Nephron progenitor cell (in vitro differentiated cells): ENCODE measurements around the gene FTSJ3.
A peak's percentile ranks its signal among the peaks of the same experiment; 100 is the strongest.

Experiments used
- DNase-seq: peaks from one replicate; pipeline ENCODE4 v3.0.0; 2021
- H3K27ac Mint-ChIP-seq: 2 replicates; pipeline ENCODE4 v1.8.0; 2021; ENCODE audit warnings: mild to moderate bottlenecking, moderate library complexity, mixed read lengths
- H3K27me3 Mint-ChIP-seq: 2 replicates; pipeline ENCODE4 v1.8.0; 2021; ENCODE audit warnings: mild to moderate bottlenecking, low read depth, mixed read lengths; ENCODE audit not compliant: poor library complexity
- H3K36me3 Mint-ChIP-seq: 2 replicates; pipeline ENCODE4 v1.8.0; 2021; ENCODE audit warnings: low read depth, mixed read lengths
- H3K4me1 Mint-ChIP-seq: 2 replicates; pipeline ENCODE4 v1.8.0; 2021; ENCODE audit warnings: mixed read lengths
- H3K4me3 Mint-ChIP-seq: 2 replicates; pipeline ENCODE4 v1.8.0; 2021; ENCODE audit warnings: mild to moderate bottlenecking, moderate library complexity, mixed read lengths
- H3K9me3 Mint-ChIP-seq: 2 replicates; pipeline ENCODE4 v1.8.0; 2021; ENCODE audit warnings: mild to moderate bottlenecking, moderate library complexity, mixed read lengths
- TF ChIP-seq, protein P1 (sequence below): fragments of 200-600 bp; sonication (generic); IDR thresholded peaks from 2 replicates; pipeline ENCODE4 v1.5.0; 2021; ENCODE audit warnings: antibody characterized with exemption

The FTSJ3 gene

DNA sequence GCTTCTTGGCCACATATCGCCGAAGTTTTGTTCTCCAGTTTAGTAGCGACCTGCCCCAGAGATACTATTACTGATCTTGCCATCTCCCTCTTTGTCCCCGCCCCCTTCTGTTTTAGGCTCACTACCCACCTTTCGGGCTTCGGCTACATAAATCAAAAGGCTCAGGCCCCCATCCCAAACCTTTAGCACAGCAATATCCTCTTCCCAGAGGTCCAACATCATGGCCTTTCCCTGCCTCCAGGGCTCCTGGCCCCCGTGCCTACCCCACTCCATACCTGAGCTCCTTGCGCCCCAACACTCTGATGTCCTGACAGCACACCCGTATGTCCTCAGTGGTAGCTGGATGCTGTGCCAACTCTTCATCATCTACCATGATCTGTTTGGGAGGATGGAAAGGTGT is 3.1 kb downstream of the FTSJ3 start:
- peaks cover 64% of the 10 kb centered on the region for H3K36me3 Mint-ChIP-seq
- no peak for DNase-seq
- peaks cover 44% of the 10 kb centered on the region for H3K4me1 Mint-ChIP-seq
- no peaks in the 10 kb centered on the region for H3K9me3 Mint-ChIP-seq
- H3K27me3 Mint-ChIP-seq = peaks cover 5% of the 10 kb centered on the region
- no peak overlapping the region for H3K27ac Mint-ChIP-seq
- TF ChIP-seq, protein P1, sequence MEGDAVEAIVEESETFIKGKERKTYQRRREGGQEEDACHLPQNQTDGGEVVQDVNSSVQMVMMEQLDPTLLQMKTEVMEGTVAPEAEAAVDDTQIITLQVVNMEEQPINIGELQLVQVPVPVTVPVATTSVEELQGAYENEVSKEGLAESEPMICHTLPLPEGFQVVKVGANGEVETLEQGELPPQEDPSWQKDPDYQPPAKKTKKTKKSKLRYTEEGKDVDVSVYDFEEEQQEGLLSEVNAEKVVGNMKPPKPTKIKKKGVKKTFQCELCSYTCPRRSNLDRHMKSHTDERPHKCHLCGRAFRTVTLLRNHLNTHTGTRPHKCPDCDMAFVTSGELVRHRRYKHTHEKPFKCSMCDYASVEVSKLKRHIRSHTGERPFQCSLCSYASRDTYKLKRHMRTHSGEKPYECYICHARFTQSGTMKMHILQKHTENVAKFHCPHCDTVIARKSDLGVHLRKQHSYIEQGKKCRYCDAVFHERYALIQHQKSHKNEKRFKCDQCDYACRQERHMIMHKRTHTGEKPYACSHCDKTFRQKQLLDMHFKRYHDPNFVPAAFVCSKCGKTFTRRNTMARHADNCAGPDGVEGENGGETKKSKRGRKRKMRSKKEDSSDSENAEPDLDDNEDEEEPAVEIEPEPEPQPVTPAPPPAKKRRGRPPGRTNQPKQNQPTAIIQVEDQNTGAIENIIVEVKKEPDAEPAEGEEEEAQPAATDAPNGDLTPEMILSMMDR = no peak
- H3K4me3 Mint-ChIP-seq = no peak overlapping the region

GRCh38 chr17:63823659-63824331 is 3.7 kb downstream of the FTSJ3 start:
- Mint-ChIP-seq H3K4me3 (peak overlapping the region; percentile 18), H3K27ac (peak overlapping the region; percentile 24), H3K27me3 (peaks cover 5% of the 10 kb centered on the region), H3K36me3 (peaks cover 65% of the 10 kb centered on the region), H3K9me3 (no peaks in the 10 kb centered on the region), H3K4me1 (peaks cover 39% of the 10 kb centered on the region)
- TF ChIP-seq, protein P1 = no peak
- DNase-seq = no peak

GRCh38 chr17:63822537-63822936 is 4.9 kb downstream of the FTSJ3 start:
- no peaks in the 10 kb centered on the region for H3K9me3 Mint-ChIP-seq
- no peak overlapping the region for H3K27ac Mint-ChIP-seq
- peaks cover 26% of the 10 kb centered on the region for H3K4me1 Mint-ChIP-seq
- DNase-seq = no peak
- TF ChIP-seq, protein P1 = no peak
- H3K4me3 Mint-ChIP-seq = no peak overlapping the region
- peaks cover 5% of the 10 kb centered on the region for H3K27me3 Mint-ChIP-seq
- H3K36me3 Mint-ChIP-seq = peaks cover 77% of the 10 kb centered on the region

DNA sequence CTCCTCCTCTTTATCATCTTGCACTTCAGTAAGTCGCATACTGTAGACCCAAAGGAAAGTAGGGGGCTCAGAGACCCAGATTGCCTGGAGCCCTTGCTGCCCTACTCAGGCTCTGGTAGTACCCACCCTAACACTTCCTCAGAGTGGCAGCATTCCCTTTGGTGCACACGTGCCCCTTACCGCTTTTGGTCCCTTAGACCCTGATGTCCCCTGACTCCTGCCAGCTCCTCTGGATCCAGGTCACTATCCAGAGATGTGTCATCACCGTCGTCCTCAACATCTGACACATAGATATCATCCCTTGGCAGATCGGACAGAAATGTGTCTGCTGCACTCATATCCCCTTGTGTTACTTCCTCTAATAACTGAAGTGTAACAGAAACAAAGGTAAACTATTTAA is 5.7 kb downstream of the FTSJ3 start:
- no peak for DNase-seq
- Mint-ChIP-seq H3K27ac (peak overlapping the region; percentile 96), H3K4me1 (peaks cover 23% of the 10 kb centered on the region), H3K27me3 (peaks cover 1% of the 10 kb centered on the region), H3K4me3 (no peak overlapping the region), H3K36me3 (peaks cover 83% of the 10 kb centered on the region), H3K9me3 (no peaks in the 10 kb centered on the region)
- TF ChIP-seq, protein P1 = no peak

- Mint-ChIP-seq H3K4me1 (peaks cover 16% of the 10 kb centered on the region), H3K9me3 (no peaks in the 10 kb centered on the region), H3K4me3 (no peak overlapping the region), H3K27ac (peak overlapping the region; percentile 26), H3K36me3 (peaks cover 87% of the 10 kb centered on the region), H3K27me3 (no peaks in the 10 kb centered on the region)
- DNase-seq = no peak
- TF ChIP-seq, protein P1 = no peak
Observed at GRCh38 chr17:63820963-63821561, 6.4 kb downstream of the FTSJ3 start.
